Retinal pigment epithelial cell (primary cell): ENCODE measurements around the gene APOBEC2.

ENCODE experiments used
- DNase-seq: peaks from one replicate; pipeline ENCODE4 v3.0.0-alpha.2; 2010; ENCODE audit warnings: low read depth
- H3K4me3 ChIP-seq: 2 replicates; pipeline ENCODE4 v1.5.1; 2011; ENCODE audit warnings: mild to moderate bottlenecking, low read length, control low read depth, moderate library complexity
- CTCF ChIP-seq: conservative IDR thresholded peaks from 2 replicates; pipeline ENCODE4 v1.5.1; 2011; ENCODE audit warnings: low read depth, low read length, control low read depth, inconsistent platforms

Gene APOBEC2

DNA sequence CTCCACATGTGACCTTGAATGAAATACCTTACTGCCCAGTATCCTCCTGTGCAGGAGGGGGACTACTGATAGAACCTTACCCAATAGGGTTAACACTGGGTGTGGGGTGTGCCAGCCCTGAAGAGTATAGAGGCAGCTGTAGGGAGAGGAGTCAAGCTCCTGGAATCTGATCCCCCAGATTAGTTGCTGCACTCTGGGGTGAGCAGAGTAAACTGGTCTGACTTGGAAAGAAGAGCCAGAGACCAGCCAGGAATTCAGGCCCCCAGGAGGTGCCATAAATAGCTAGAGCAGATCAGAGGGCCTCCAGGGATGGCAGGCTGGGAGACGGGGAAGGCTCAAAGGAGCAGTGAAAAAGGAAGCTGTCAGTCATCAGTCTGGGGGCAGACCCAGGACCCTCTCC lies 3.5 kb upstream of the APOBEC2 start:
- DNase-seq, result no peak
- TF ChIP-seq CTCF, result no peak
- no peak overlapping the region for H3K4me3 ChIP-seq

DNA sequence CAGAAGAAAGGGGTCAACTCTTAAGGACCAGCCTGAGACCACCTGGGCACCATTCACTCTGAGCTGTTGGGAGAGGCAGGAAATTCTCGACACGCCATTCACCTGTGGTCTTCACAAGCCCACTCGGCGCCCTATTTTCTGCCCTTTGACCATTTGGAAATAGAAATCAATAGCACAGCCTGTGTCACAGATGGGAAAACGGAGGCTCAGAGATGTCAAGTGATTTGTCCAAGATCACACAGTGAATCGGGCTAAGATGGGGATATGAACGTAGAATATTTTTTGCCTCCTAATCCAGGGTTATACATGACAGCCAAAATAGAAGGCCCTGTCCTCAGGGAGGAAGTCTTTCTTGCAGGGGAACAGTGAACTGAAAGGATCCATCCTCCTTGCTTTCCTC lies 3.0 kb upstream of the APOBEC2 start:
- no peak overlapping the region for H3K4me3 ChIP-seq
- no peak for DNase-seq
- no peak for TF ChIP-seq CTCF

GRCh38 chr6:41050536-41050935 lies 2.5 kb upstream of the APOBEC2 start:
- TF ChIP-seq CTCF, result no peak
- DNase-seq, result no peak
- H3K4me3 ChIP-seq, result no peak overlapping the region

GRCh38 chr6:41051873-41052272 lies 1.1 kb upstream of the APOBEC2 start:
- no peak overlapping the region for H3K4me3 ChIP-seq
- no peak for DNase-seq
- TF ChIP-seq CTCF, result no peak

GRCh38 chr6:41054511-41054910 lies 1.5 kb downstream of the APOBEC2 start:
- DNase-seq, result no peak
- TF ChIP-seq CTCF, result no peak
- no peak overlapping the region for H3K4me3 ChIP-seq

DNA sequence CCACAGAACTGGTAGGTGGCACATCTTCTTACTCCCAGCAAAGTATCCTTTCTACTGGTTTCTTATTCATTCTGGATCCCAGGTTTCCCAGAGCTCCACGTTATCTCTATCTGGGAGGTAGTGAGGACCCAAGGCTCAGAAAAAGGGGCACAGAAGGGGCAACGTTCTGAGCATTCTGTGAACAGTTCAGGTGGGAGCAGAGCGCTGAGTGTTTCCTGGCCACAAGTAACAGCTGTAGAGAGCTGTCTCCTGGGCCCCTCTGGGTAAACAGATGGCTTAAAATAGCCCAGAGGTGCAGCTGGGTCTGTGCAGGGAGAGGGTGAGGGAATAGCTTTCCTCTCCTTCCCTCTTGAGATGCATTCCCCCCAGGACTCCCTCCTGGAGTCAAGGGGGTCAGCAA lies 2.1 kb downstream of the APOBEC2 start:
- no peak for TF ChIP-seq CTCF
- no peak overlapping the region for H3K4me3 ChIP-seq
- no peak for DNase-seq

DNA sequence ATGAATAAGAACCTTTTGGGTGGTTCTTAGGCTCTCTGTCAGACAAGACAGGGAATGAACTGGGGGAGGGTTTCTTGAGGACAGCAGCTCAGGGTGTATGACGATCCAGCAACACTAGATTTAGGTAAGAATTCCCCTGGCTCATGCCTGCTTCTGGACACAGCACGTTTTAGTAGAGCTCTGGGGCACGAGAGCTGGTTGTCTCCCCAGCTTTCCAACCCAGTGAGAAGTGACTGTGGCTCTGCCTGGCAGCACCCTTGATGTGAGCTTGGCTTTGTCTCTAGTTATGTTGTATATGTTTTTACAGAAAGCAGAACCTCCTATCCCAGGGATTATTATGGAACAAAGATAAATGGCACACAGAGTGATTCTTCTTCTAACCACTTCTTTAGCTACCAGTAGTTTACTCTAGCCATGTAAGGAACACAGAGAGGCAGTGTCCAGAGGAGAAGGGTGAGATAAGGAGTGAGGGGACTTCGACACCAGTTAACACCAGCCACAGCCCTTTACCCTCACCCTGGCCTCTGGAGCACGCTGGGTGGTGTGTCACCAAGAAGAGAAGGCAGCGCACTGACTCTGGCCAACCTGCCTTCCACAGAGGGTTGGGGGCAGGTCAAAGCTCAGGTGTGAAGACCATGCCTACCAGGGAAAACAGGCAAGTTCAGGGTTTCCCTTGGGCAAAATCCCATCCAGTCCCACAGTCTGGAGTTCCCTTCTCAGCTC lies 3.9 kb downstream of the APOBEC2 start:
- no peak for DNase-seq
- TF ChIP-seq CTCF, result no peak
- H3K4me3 ChIP-seq, result no peak overlapping the region
